HG02642 (cell line): Measurements from ENCODE around the gene KCNH1.

ENCODE experiments used
- ATAC-seq: cut with Tn5 transposase; IDR thresholded peaks from one replicate; pipeline ENCODE4 v1.9.1; 2021; ENCODE audit warnings: mild to moderate bottlenecking; ENCODE audit not compliant: unreplicated experiment, poor library complexity

Gene KCNH1

GRCh38 chr1:210775289-210775688, 358.7 kb downstream of the KCNH1 start:
- ATAC-seq: no peak

DNA sequence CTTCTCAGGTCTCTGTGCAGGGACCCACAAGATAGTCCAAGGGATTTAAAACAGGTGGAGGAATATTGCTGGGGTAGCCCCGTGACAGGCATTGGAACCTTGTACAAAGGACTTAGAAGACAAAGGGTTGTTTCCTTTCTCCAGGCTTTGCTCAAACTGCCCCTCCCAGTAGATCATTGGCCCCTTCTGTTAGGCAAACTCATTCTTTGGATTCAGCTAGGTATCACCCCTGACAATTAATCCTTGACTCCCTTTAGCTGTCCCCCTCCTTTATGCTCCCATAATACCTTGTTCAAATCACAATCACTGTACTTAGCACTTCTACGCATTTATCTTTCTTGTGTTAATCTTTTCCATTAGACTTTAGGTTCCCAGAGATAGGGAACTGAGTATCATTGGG, 360.5 kb downstream of the KCNH1 start:
- no peak for ATAC-seq

GRCh38 chr1:210771131-210771530, 362.8 kb downstream of the KCNH1 start:
- no peak for ATAC-seq

DNA sequence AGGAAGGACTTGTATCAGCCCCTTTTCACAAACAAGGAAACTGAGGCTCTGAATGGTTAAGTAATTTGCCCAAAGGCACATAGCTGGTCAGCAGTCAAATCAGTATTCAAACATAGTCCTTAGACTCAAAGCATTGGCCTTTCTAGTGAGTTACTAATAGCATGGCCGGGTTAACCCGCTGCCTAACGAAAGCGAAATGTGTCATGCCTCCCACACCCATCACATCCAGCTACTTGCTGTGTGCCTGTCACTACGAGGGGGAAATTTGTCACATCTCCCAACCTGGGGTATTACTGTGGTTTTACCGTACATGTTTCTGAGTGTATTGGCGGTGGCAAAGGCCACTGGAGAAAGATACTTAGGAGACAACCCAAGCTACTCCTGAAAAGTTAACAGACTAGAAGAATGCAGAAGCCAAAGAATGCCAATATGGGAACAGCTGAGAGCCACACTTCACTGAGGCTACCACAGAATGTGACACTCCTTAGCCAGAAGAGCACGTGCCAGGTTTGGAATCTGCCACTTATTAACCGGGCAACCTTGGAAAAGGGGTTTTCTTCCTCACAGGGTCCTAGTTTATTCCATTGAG, 363.5 kb downstream of the KCNH1 start:
- ATAC-seq: no peak

- no peak for ATAC-seq
Measured at GRCh38 chr1:210769473-210769872, 364.5 kb downstream of the KCNH1 start.

DNA sequence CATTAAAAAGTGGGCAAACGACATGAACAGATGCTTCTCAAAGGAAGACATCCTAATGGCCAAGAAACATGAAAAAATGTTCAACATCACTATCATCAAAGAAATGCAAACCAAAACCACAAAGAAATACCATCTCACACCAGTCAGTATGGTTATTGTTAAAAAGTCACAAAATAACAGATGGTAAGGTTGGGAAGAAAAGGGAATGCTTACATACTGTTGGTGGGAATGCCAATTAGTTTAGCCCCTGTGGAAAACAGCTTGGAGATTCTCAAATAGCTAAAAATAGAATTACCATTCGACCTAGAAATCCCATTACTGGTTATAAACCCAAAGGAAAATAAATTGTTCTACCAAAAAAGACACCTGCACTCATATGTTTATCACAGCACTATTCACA, 369.4 kb downstream of the KCNH1 start:
- no peak for ATAC-seq

- no peak for ATAC-seq
Measured at GRCh38 chr1:210758761-210759160, 375.2 kb downstream of the KCNH1 start.

DNA sequence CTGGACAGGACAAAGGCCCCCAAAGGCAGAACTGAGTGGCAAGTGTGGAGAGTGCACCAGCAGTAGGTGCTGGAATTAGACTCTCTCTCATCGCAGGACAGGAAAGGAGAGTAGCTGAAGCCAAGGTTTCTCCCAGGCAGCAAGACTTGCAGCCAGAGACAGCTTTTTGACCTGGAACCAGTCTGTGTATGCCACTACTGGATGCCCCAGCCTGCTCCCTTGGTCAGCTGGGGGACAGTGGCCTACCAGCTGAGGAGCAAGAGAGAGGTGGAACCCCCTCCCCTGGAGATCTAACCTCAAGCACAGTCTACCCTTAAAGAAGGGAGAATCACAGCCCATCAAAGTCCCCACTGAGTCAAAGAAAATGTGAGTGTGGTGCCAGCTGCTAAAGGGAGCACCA, 375.7 kb downstream of the KCNH1 start:
- ATAC-seq: no peak

GRCh38 chr1:210757677-210758076, 376.3 kb downstream of the KCNH1 start:
- no peak for ATAC-seq

GRCh38 chr1:210755991-210756659, 377.8 kb downstream of the KCNH1 start:
- no peak for ATAC-seq

GRCh38 chr1:210754878-210755665, 378.9 kb downstream of the KCNH1 start:
- no peak for ATAC-seq

GRCh38 chr1:210751911-210752310, 382.0 kb downstream of the KCNH1 start:
- no peak for ATAC-seq

GRCh38 chr1:210750468-210750867, 383.5 kb downstream of the KCNH1 start:
- ATAC-seq: no peak

DNA sequence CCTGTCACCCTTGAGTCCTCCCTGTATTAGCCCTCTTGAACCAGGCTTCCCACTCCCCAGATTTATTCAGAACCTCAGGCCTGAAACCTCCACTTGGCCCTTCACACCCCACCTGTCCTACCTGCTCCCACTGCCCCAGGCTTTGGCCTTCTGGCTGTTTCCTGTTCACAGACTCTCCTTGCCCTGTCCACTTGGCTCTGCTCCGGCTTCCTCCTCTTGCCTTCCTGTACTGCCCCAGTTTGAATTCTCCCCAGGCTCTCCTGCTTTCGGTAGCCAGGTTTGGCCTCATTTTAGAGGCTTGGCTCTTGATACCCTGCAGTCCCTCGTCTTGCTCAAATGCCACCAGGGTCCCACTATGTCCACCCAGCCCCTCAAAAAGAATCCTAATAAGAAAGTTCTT, 385.2 kb downstream of the KCNH1 start:
- ATAC-seq: no peak

DNA sequence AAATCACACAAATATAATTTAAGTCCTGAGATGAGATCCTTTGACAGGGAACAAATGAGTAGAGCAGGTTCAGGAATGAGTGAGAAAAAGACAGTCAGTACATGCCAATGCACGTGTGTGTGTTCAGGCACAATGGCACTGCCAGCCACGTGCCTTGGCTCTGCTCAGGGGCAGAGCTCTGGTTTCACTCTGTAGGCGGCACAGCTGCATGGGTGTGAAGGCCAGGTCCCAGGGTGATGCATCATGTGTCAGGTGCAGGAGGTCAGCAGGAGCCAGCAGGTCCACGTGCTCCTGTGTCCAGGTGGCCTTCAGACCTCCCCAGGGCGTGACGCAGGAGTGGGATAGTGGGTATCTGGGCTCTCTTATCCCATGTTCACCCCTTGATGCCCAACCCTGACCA, 386.1 kb downstream of the KCNH1 start:
- ATAC-seq: no peak

GRCh38 chr1:210747112-210747511, 386.8 kb downstream of the KCNH1 start:
- no peak for ATAC-seq

GRCh38 chr1:210746024-210746731, 387.8 kb downstream of the KCNH1 start:
- ATAC-seq: no peak

- no peak for ATAC-seq
Measured at GRCh38 chr1:210743038-210743437, 390.9 kb downstream of the KCNH1 start.

GRCh38 chr1:210741564-210741963, 392.4 kb downstream of the KCNH1 start:
- no peak for ATAC-seq

DNA sequence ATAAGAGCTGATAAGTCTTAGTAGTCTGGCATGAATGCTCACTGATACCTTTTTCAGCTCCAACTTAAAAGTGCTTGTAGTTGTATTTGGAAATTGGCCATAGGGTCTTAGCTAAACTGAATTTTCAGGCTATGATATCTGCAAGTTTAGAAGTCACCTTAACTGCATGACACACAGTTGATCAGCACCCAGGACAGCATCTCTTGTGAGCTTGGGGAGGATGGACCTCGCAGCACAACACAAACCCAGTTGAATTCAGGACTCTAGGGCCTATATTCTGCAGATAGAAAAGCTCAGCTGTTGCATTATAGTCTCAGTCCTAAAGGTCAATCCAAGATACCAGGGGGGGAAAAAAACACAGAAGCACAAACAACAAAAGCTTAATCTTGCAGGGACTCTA, 394.3 kb downstream of the KCNH1 start:
- no peak for ATAC-seq

DNA sequence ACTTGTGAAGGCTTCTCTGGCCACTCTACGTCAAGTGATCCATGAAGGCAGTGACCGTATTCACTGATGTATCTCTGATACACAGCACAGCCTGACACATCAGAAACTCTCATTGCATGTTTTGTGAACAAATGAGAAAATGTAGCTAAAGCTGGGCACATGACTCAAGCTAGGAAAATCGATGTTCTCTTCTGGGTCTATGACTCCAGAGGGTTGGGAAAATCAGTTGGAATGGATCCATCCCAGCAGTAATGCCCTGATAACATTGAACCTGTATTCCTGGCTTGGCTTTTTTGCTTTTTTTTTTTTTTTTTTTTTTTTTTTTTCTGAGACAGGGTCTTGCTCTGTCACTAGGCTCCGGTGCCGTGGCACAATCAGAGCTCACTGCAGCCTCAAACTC, 395.7 kb downstream of the KCNH1 start:
- no peak for ATAC-seq
